ENCODE results near the gene NEB. TPM values are rescaled to one million over a fixed set of nuclear protein-coding genes. Genes with fewer than 3 reads are reported as not detected.
"Not testable (repeated sequence)": the region's sequence is repeated elsewhere in the genome, so short reads cannot be mapped to it uniquely, and the experiment has no call there.

Gene NEB
- total RNA-seq, 1 donor = 2.0 TPM

GRCh38 chr2:151657667-151658076 is 76.6 kb downstream of the NEB start:
- Histone ChIP-seq H3K4me3 (ENCODE audit: low read length) (no peak overlapping the region), H3K4me1 (ENCODE audit: insufficient read depth, low read length) (no peaks in the 10 kb centered on the region), H3K9me3 (ENCODE audit: low read depth, low read length) (no peaks in the 10 kb centered on the region), H3K27me3 (ENCODE audit: insufficient read depth, low read length) (no peaks in the 10 kb centered on the region)

GRCh38 chr2:151655663-151656398 is 78.4 kb downstream of the NEB start:
- no peaks in the 10 kb centered on the region for H3K9me3 ChIP-seq (ENCODE audit: low read depth, low read length)
- H3K4me3 ChIP-seq (ENCODE audit: low read length) = no peak overlapping the region
- no peaks in the 10 kb centered on the region for H3K4me1 ChIP-seq (ENCODE audit: insufficient read depth, low read length)
- H3K27me3 ChIP-seq (ENCODE audit: insufficient read depth, low read length) = no peaks in the 10 kb centered on the region

GRCh38 chr2:151654891-151655290 is 79.4 kb downstream of the NEB start:
- no peak overlapping the region for H3K4me3 ChIP-seq (ENCODE audit: low read length)
- peaks cover 3% of the 10 kb centered on the region for H3K4me1 ChIP-seq (ENCODE audit: insufficient read depth, low read length)

GRCh38 chr2:151654085-151654484 is 80.2 kb downstream of the NEB start:
- H3K27me3 ChIP-seq (ENCODE audit: insufficient read depth, low read length) = no peaks in the 10 kb centered on the region
- no peaks in the 10 kb centered on the region for H3K9me3 ChIP-seq (ENCODE audit: low read depth, low read length)
- H3K4me1 ChIP-seq (ENCODE audit: insufficient read depth, low read length) = peaks cover 3% of the 10 kb centered on the region
- H3K4me3 ChIP-seq (ENCODE audit: low read length) = no peak overlapping the region

More at GRCh38 chr2:151654891-151655290, 79.4 kb downstream of the NEB start:
- Histone ChIP-seq H3K9me3 (ENCODE audit: low read depth, low read length) (no peaks in the 10 kb centered on the region), H3K27me3 (ENCODE audit: insufficient read depth, low read length) (no peaks in the 10 kb centered on the region)

- H3K27me3 ChIP-seq (ENCODE audit: insufficient read depth, low read length) = no peaks in the 10 kb centered on the region
- H3K4me1 ChIP-seq (ENCODE audit: insufficient read depth, low read length) = peaks cover 3% of the 10 kb centered on the region
- H3K9me3 ChIP-seq (ENCODE audit: low read depth, low read length) = no peaks in the 10 kb centered on the region
- H3K4me3 ChIP-seq (ENCODE audit: low read length) = no peak overlapping the region
These were observed 83.0 kb downstream of the NEB start for GRCh38 chr2:151651274-151651673.

- Histone ChIP-seq H3K27me3 (ENCODE audit: insufficient read depth, low read length) (no peaks in the 10 kb centered on the region), H3K4me1 (ENCODE audit: insufficient read depth, low read length) (peaks cover 3% of the 10 kb centered on the region), H3K9me3 (ENCODE audit: low read depth, low read length) (no peaks in the 10 kb centered on the region), H3K4me3 (ENCODE audit: low read length) (no peak overlapping the region)
These were observed 83.8 kb downstream of the NEB start for GRCh38 chr2:151650456-151650855.

- H3K27me3 ChIP-seq (ENCODE audit: insufficient read depth, low read length) = no peaks in the 10 kb centered on the region
- peaks cover 3% of the 10 kb centered on the region for H3K4me1 ChIP-seq (ENCODE audit: insufficient read depth, low read length)
- no peaks in the 10 kb centered on the region for H3K9me3 ChIP-seq (ENCODE audit: low read depth, low read length)
- H3K4me3 ChIP-seq (ENCODE audit: low read length) = no peak overlapping the region
These were observed 84.3 kb downstream of the NEB start for GRCh38 chr2:151649966-151650365.

- Histone ChIP-seq H3K4me1 (ENCODE audit: insufficient read depth, low read length) (peaks cover 3% of the 10 kb centered on the region), H3K9me3 (ENCODE audit: low read depth, low read length) (no peaks in the 10 kb centered on the region), H3K4me3 (ENCODE audit: low read length) (no peak overlapping the region), H3K27me3 (ENCODE audit: insufficient read depth, low read length) (no peaks in the 10 kb centered on the region)
These were observed 84.9 kb downstream of the NEB start for GRCh38 chr2:151649400-151649799.

GRCh38 chr2:151646512-151646911 is 87.8 kb downstream of the NEB start:
- not testable (repeated sequence) for H3K4me1 ChIP-seq (ENCODE audit: insufficient read depth, low read length); H3K9me3 ChIP-seq (ENCODE audit: low read depth, low read length); H3K4me3 ChIP-seq (ENCODE audit: low read length); H3K27me3 ChIP-seq (ENCODE audit: insufficient read depth, low read length)

- Histone ChIP-seq H3K4me3 (ENCODE audit: low read length) (no peak overlapping the region), H3K27me3 (ENCODE audit: insufficient read depth, low read length) (no peaks in the 10 kb centered on the region), H3K9me3 (ENCODE audit: low read depth, low read length) (no peaks in the 10 kb centered on the region), H3K4me1 (ENCODE audit: insufficient read depth, low read length) (no peaks in the 10 kb centered on the region)
These were observed 89.7 kb downstream of the NEB start for GRCh38 chr2:151644580-151644979.

GRCh38 chr2:151641895-151642294 is 92.4 kb downstream of the NEB start:
- peaks cover 18% of the 10 kb centered on the region for H3K4me1 ChIP-seq (ENCODE audit: insufficient read depth, low read length)
- H3K4me3 ChIP-seq (ENCODE audit: low read length); H3K27me3 ChIP-seq (ENCODE audit: insufficient read depth, low read length); H3K9me3 ChIP-seq (ENCODE audit: low read depth, low read length): not testable (repeated sequence)

GRCh38 chr2:151640087-151640486 is 94.2 kb downstream of the NEB start:
- Histone ChIP-seq H3K27me3 (ENCODE audit: insufficient read depth, low read length) (no peaks in the 10 kb centered on the region), H3K4me3 (ENCODE audit: low read length) (no peak overlapping the region), H3K9me3 (ENCODE audit: low read depth, low read length) (no peaks in the 10 kb centered on the region), H3K4me1 (ENCODE audit: insufficient read depth, low read length) (peaks cover 24% of the 10 kb centered on the region)

GRCh38 chr2:151638990-151639389 is 95.3 kb downstream of the NEB start:
- Histone ChIP-seq H3K9me3 (ENCODE audit: low read depth, low read length) (no peaks in the 10 kb centered on the region), H3K27me3 (ENCODE audit: insufficient read depth, low read length) (no peaks in the 10 kb centered on the region), H3K4me1 (ENCODE audit: insufficient read depth, low read length) (peaks cover 24% of the 10 kb centered on the region), H3K4me3 (ENCODE audit: low read length) (no peak overlapping the region)

- Histone ChIP-seq H3K27me3 (ENCODE audit: insufficient read depth, low read length) (no peaks in the 10 kb centered on the region), H3K9me3 (ENCODE audit: low read depth, low read length) (no peaks in the 10 kb centered on the region), H3K4me3 (ENCODE audit: low read length) (no peak overlapping the region), H3K4me1 (ENCODE audit: insufficient read depth, low read length) (peaks cover 24% of the 10 kb centered on the region)
These were observed 95.9 kb downstream of the NEB start for GRCh38 chr2:151638191-151638933.

- Histone ChIP-seq H3K4me3 (ENCODE audit: low read length) (peak overlapping the region; percentile 5), H3K9me3 (ENCODE audit: low read depth, low read length) (no peaks in the 10 kb centered on the region), H3K4me1 (ENCODE audit: insufficient read depth, low read length) (peaks cover 24% of the 10 kb centered on the region), H3K27me3 (ENCODE audit: insufficient read depth, low read length) (no peaks in the 10 kb centered on the region)
These were observed 97.0 kb downstream of the NEB start for GRCh38 chr2:151637271-151637781.
